DND-41 (cell line): ENCODE data around the gene RASL12.

ENCODE experiments used
- ATAC-seq: fragments of 200-7000 bp; cut with Tn5 transposase; 3 replicates; pipeline ENCODE4 v1.9.1; 2021; ENCODE audit warnings: low read depth; ENCODE audit not compliant: insufficient read depth
- DNase-seq: peaks from one replicate; pipeline ENCODE4 v3.0.0-alpha.2; 2020
- H2AFZ ChIP-seq: 2 replicates; pipeline ENCODE4 v1.6.0; 2012; ENCODE audit warnings: low read depth, low read length
- H3K27ac ChIP-seq: 2 replicates; pipeline ENCODE4 v1.5.1; 2012; ENCODE audit warnings: low read length, inconsistent platforms
- H3K27me3 ChIP-seq: fragments of 200-600 bp; sonication (generic); 2 replicates; pipeline ENCODE4 v1.6.0; 2012; ENCODE audit warnings: low read length, mild to moderate bottlenecking, inconsistent platforms; ENCODE audit not compliant: insufficient read depth, poor library complexity
- H3K36me3 ChIP-seq: 2 replicates; pipeline ENCODE4 v1.5.1; 2012; ENCODE audit warnings: low read length, inconsistent platforms; ENCODE audit not compliant: insufficient read depth
- H3K4me1 ChIP-seq: 2 replicates; pipeline ENCODE4 v1.5.1; 2012; ENCODE audit warnings: mild to moderate bottlenecking, low read length; ENCODE audit not compliant: insufficient read depth
- H3K4me2 ChIP-seq: 2 replicates; pipeline ENCODE4 v1.6.0; 2012; ENCODE audit warnings: mild to moderate bottlenecking, moderate library complexity, low read length, inconsistent platforms; ENCODE audit not compliant: insufficient read depth
- H3K4me3 ChIP-seq, 2 experiments: fragments of 200-600 bp in 1 of 2; shearing (Covaris generic) in 1 of 2; 2 replicates each; pipeline ENCODE4 v1.5.1; 2012 to 2016; ENCODE audit warnings: inconsistent platforms in 2 of 2, low read length in 2 of 2, mild to moderate bottlenecking in 2 of 2, low read depth in 1 of 2, moderate library complexity in 1 of 2
- H3K79me2 ChIP-seq: 2 replicates; pipeline ENCODE4 v1.6.0; 2012; ENCODE audit warnings: low read length, inconsistent platforms; ENCODE audit not compliant: insufficient read depth
- H3K9ac ChIP-seq: 2 replicates; pipeline ENCODE4 v1.6.0; 2012; ENCODE audit warnings: low read depth, mild to moderate bottlenecking, inconsistent platforms, low read length, moderate library complexity
- H3K9me3 ChIP-seq: 2 replicates; pipeline ENCODE4 v1.5.1; 2012; ENCODE audit warnings: low read length, moderate library complexity, mild to moderate bottlenecking, inconsistent platforms; ENCODE audit not compliant: insufficient read depth, severe bottlenecking
- H4K20me1 ChIP-seq: 2 replicates; pipeline ENCODE4 v1.6.0; 2012; ENCODE audit warnings: low read length; ENCODE audit not compliant: insufficient read depth
- CTCF ChIP-seq: IDR thresholded peaks from 2 replicates; pipeline ENCODE4 v1.5.1; 2012; ENCODE audit warnings: borderline replicate concordance, low read length, moderate library complexity, mild to moderate bottlenecking; ENCODE audit not compliant: poor library complexity, severe bottlenecking; ENCODE audit errors: extremely low read depth
- EZH2 ChIP-seq: IDR thresholded peaks from 3 replicates; pipeline ENCODE4 v1.6.1; 2012; ENCODE audit warnings: borderline replicate concordance, low read depth, mild to moderate bottlenecking, moderate library complexity, low read length, inconsistent platforms; ENCODE audit not compliant: severe bottlenecking

RASL12 gene

GRCh38 chr15:65106011-65106590, 38.3 kb upstream of the RASL12 start:
- H3K79me2 ChIP-seq: no peaks in the 10 kb centered on the region
- peaks cover 32% of the 10 kb centered on the region for H3K36me3 ChIP-seq
- DNase-seq: no peak
- no peak overlapping the region for H3K27ac ChIP-seq
- ATAC-seq: no peak
- no peak overlapping the region for H2AFZ ChIP-seq
- no peak overlapping the region for H3K9ac ChIP-seq
- H4K20me1 ChIP-seq: no peaks in the 10 kb centered on the region
- no peaks in the 10 kb centered on the region for H3K27me3 ChIP-seq
- H3K9me3 ChIP-seq: no peaks in the 10 kb centered on the region
- H3K4me3 ChIP-seq: no peak overlapping the region
- no peaks in the 10 kb centered on the region for H3K4me1 ChIP-seq
- TF ChIP-seq EZH2 (no peak), CTCF (no peak)
- H3K4me2 ChIP-seq: no peak overlapping the region

- H3K4me3 ChIP-seq: no peak overlapping the region
- H2AFZ ChIP-seq: no peak overlapping the region
- no peaks in the 10 kb centered on the region for H3K79me2 ChIP-seq
- no peak for TF ChIP-seq CTCF
- no peak for TF ChIP-seq EZH2
- no peaks in the 10 kb centered on the region for H3K4me1 ChIP-seq
- no peak overlapping the region for H3K9ac ChIP-seq
- H3K27ac ChIP-seq: no peak overlapping the region
- ATAC-seq: no peak
- peaks cover 37% of the 10 kb centered on the region for H3K36me3 ChIP-seq
- no peaks in the 10 kb centered on the region for H4K20me1 ChIP-seq
- H3K9me3 ChIP-seq: no peaks in the 10 kb centered on the region
- no peak for DNase-seq
- H3K4me2 ChIP-seq: no peak overlapping the region
- no peaks in the 10 kb centered on the region for H3K27me3 ChIP-seq
Measured at GRCh38 chr15:65105038-65105437, 37.2 kb upstream of the RASL12 start.

- no peak for TF ChIP-seq EZH2
- no peak for TF ChIP-seq CTCF
- no peaks in the 10 kb centered on the region for H3K27me3 ChIP-seq
- no peak overlapping the region for H3K9ac ChIP-seq
- no peaks in the 10 kb centered on the region for H4K20me1 ChIP-seq
- no peak overlapping the region for H3K4me2 ChIP-seq
- H3K27ac ChIP-seq: no peak overlapping the region
- DNase-seq: no peak
- no peaks in the 10 kb centered on the region for H3K4me1 ChIP-seq
- no peak overlapping the region for H2AFZ ChIP-seq
- no peaks in the 10 kb centered on the region for H3K9me3 ChIP-seq
- H3K36me3 ChIP-seq: peaks cover 47% of the 10 kb centered on the region
- no peak overlapping the region for H3K4me3 ChIP-seq
- H3K79me2 ChIP-seq: no peaks in the 10 kb centered on the region
- no peak for ATAC-seq
Measured at GRCh38 chr15:65102912-65103311, 35.1 kb upstream of the RASL12 start.
